ENCODE data around the gene PLK5. TPM values are rescaled to one million over a fixed set of nuclear protein-coding genes. Genes with fewer than 3 reads are reported as not detected.

The PLK5 gene
- total and polyA plus RNA-seq, 2 experiments from 2014 or later, result 0.97 to 1.2 TPM

- ATAC-seq, result no peak
Measured at GRCh38 chr19:1577929-1578618, 54.2 kb downstream of the PLK5 start.

More at GRCh38 chr19:1577929-1578618, 54.2 kb downstream of the PLK5 start:
- no peaks in the 10 kb centered on the region for H3K79me2 ChIP-seq (replicated peaks; ENCODE audit: insufficient read depth)
- H4K20me1 ChIP-seq (replicated peaks; ENCODE audit: insufficient read depth), result peaks cover 9% of the 10 kb centered on the region
- no peaks in the 10 kb centered on the region for H3K4me1 ChIP-seq (ENCODE audit: insufficient read depth)
- H3K9me2 ChIP-seq (ENCODE audit: insufficient read depth), result no peaks in the 10 kb centered on the region
- H3K27me3 ChIP-seq (ENCODE audit: insufficient read depth), result no peaks in the 10 kb centered on the region
- H3K4me2 ChIP-seq, result no peak overlapping the region
- H3K9me3 Mint-ChIP-seq, result no peaks in the 10 kb centered on the region
- no peak for DNase-seq (ENCODE audit: low spot score)
- H3K4me3 ChIP-seq, result no peak overlapping the region
- H3K27ac ChIP-seq (ENCODE audit: low read depth), result no peak overlapping the region
- H3K4me1 Mint-ChIP-seq, result no peaks in the 10 kb centered on the region
- H3K36me3 Mint-ChIP-seq (ENCODE audit: low read depth), result peaks cover 40% of the 10 kb centered on the region
- H3K27ac Mint-ChIP-seq, result no peak overlapping the region
- TF ChIP-seq, protein P1, sequence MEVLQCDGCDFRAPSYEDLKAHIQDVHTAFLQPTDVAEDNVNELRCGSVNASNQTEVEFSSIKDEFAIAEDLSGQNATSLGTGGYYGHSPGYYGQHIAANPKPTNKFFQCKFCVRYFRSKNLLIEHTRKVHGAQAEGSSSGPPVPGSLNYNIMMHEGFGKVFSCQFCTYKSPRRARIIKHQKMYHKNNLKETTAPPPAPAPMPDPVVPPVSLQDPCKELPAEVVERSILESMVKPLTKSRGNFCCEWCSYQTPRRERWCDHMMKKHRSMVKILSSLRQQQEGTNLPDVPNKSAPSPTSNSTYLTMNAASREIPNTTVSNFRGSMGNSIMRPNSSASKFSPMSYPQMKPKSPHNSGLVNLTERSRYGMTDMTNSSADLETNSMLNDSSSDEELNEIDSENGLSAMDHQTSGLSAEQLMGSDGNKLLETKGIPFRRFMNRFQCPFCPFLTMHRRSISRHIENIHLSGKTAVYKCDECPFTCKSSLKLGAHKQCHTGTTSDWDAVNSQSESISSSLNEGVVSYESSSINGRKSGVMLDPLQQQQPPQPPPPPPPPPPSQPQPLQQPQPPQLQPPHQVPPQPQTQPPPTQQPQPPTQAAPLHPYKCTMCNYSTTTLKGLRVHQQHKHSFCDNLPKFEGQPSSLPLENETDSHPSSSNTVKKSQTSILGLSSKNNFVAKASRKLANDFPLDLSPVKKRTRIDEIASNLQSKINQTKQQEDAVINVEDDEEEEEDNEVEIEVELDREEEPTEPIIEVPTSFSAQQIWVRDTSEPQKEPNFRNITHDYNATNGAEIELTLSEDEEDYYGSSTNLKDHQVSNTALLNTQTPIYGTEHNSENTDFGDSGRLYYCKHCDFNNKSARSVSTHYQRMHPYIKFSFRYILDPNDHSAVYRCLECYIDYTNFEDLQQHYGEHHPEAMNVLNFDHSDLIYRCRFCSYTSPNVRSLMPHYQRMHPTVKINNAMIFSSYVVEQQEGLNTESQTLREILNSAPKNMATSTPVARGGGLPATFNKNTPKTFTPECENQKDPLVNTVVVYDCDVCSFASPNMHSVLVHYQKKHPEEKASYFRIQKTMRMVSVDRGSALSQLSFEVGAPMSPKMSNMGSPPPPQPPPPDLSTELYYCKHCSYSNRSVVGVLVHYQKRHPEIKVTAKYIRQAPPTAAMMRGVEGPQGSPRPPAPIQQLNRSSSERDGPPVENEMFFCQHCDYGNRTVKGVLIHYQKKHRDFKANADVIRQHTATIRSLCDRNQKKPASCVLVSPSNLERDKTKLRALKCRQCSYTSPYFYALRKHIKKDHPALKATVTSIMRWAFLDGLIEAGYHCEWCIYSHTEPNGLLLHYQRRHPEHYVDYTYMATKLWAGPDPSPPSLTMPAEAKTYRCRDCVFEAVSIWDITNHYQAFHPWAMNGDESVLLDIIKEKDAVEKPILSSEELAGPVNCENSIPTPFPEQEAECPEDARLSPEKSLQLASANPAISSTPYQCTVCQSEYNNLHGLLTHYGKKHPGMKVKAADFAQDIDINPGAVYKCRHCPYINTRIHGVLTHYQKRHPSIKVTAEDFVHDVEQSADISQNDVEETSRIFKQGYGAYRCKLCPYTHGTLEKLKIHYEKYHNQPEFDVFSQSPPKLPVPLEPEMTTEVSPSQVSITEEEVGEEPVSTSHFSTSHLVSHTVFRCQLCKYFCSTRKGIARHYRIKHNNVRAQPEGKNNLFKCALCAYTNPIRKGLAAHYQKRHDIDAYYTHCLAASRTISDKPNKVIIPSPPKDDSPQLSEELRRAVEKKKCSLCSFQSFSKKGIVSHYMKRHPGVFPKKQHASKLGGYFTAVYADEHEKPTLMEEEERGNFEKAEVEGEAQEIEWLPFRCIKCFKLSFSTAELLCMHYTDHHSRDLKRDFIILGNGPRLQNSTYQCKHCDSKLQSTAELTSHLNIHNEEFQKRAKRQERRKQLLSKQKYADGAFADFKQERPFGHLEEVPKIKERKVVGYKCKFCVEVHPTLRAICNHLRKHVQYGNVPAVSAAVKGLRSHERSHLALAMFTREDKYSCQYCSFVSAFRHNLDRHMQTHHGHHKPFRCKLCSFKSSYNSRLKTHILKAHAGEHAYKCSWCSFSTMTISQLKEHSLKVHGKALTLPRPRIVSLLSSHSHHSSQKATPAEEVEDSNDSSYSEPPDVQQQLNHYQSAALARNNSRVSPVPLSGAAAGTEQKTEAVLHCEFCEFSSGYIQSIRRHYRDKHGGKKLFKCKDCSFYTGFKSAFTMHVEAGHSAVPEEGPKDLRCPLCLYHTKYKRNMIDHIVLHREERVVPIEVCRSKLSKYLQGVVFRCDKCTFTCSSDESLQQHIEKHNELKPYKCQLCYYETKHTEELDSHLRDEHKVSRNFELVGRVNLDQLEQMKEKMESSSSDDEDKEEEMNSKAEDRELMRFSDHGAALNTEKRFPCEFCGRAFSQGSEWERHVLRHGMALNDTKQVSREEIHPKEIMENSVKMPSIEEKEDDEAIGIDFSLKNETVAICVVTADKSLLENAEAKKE (CRISPR knock-in tag; IDR thresholded peaks at IDR 0.05), result no peak
- TF ChIP-seq JUNB (IDR thresholded peaks at IDR 0.05; ENCODE audit: unreplicated experiment) (no peak), ZNF331 (CRISPR knock-in tag; IDR thresholded peaks at IDR 0.05; ENCODE audit: low read depth) (no peak), CREB1 (CRISPR knock-in tag; IDR thresholded peaks at IDR 0.05; ENCODE audit: low read depth) (no peak), NANOG (IDR thresholded peaks at IDR 0.05; ENCODE audit: borderline replicate concordance) (no peak), CTCF (conservative IDR thresholded peaks at IDR 0.05; ENCODE audit: low read depth in 2 of 2) (no peak), ZNF114 (CRISPR knock-in tag; IDR thresholded peaks at IDR 0.05) (no peak), STAT1 (IDR thresholded peaks at IDR 0.05; ENCODE audit: unreplicated experiment) (no peak), POLR2AphosphoS5 (IDR thresholded peaks at IDR 0.05; ENCODE audit: low read depth) (no peak), EZH2 (IDR thresholded peaks at IDR 0.05; ENCODE audit: low read depth, unreplicated experiment) (no peak), EZH2phosphoT487 (IDR thresholded peaks at IDR 0.05; ENCODE audit: unreplicated experiment) (no peak)
- TF ChIP-seq, protein P2, sequence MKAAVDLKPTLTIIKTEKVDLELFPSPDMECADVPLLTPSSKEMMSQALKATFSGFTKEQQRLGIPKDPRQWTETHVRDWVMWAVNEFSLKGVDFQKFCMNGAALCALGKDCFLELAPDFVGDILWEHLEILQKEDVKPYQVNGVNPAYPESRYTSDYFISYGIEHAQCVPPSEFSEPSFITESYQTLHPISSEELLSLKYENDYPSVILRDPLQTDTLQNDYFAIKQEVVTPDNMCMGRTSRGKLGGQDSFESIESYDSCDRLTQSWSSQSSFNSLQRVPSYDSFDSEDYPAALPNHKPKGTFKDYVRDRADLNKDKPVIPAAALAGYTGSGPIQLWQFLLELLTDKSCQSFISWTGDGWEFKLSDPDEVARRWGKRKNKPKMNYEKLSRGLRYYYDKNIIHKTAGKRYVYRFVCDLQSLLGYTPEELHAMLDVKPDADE (IDR thresholded peaks at IDR 0.05), result no peak
- TF ChIP-seq, protein P3, sequence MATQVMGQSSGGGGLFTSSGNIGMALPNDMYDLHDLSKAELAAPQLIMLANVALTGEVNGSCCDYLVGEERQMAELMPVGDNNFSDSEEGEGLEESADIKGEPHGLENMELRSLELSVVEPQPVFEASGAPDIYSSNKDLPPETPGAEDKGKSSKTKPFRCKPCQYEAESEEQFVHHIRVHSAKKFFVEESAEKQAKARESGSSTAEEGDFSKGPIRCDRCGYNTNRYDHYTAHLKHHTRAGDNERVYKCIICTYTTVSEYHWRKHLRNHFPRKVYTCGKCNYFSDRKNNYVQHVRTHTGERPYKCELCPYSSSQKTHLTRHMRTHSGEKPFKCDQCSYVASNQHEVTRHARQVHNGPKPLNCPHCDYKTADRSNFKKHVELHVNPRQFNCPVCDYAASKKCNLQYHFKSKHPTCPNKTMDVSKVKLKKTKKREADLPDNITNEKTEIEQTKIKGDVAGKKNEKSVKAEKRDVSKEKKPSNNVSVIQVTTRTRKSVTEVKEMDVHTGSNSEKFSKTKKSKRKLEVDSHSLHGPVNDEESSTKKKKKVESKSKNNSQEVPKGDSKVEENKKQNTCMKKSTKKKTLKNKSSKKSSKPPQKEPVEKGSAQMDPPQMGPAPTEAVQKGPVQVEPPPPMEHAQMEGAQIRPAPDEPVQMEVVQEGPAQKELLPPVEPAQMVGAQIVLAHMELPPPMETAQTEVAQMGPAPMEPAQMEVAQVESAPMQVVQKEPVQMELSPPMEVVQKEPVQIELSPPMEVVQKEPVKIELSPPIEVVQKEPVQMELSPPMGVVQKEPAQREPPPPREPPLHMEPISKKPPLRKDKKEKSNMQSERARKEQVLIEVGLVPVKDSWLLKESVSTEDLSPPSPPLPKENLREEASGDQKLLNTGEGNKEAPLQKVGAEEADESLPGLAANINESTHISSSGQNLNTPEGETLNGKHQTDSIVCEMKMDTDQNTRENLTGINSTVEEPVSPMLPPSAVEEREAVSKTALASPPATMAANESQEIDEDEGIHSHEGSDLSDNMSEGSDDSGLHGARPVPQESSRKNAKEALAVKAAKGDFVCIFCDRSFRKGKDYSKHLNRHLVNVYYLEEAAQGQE (IDR thresholded peaks at IDR 0.05; ENCODE audit: unreplicated experiment), result no peak
- H2AFZ ChIP-seq, result no peak overlapping the region
- no peaks in the 10 kb centered on the region; the same call in 1 of the 2 replicates for H3K36me3 ChIP-seq (ENCODE audit: insufficient read depth)
- H3K27me3 Mint-ChIP-seq (ENCODE audit: insufficient read depth, low read depth, poor library complexity), result peaks cover 15% of the 10 kb centered on the region
- H3F3A ChIP-seq (replicated peaks; ENCODE audit: low read depth), result no peaks in the 10 kb centered on the region
- no peak overlapping the region for H3K4me3 Mint-ChIP-seq

Measured in GM23338 (cell line).